ENCODE measurements around the gene PARVB.

PARVB gene

GRCh38 chr22:44142421-44143104, 118.5 kb downstream of the PARVB start:
- no peak for DNase-seq

GRCh38 chr22:44143105-44143474, 119.0 kb downstream of the PARVB start:
- DNase-seq, result no peak

GRCh38 chr22:44143579-44143978, 119.5 kb downstream of the PARVB start:
- no peak for DNase-seq

- DNase-seq, result no peak
Measured at GRCh38 chr22:44144046-44144569, 120.0 kb downstream of the PARVB start.

GRCh38 chr22:44145544-44145943, 121.4 kb downstream of the PARVB start:
- no peak for DNase-seq

GRCh38 chr22:44146088-44146861, 122.2 kb downstream of the PARVB start:
- no peak for DNase-seq

GRCh38 chr22:44147008-44147645, 123.0 kb downstream of the PARVB start:
- no peak for DNase-seq

GRCh38 chr22:44147821-44148574, 123.9 kb downstream of the PARVB start:
- no peak for DNase-seq

- DNase-seq, result no peak
Measured at GRCh38 chr22:44151676-44152075, 127.6 kb downstream of the PARVB start.

GRCh38 chr22:44153710-44154109, 129.6 kb downstream of the PARVB start:
- no peak for DNase-seq

- DNase-seq, result no peak
Measured at GRCh38 chr22:44154436-44154942, 130.4 kb downstream of the PARVB start.

GRCh38 chr22:44155115-44155514, 131.0 kb downstream of the PARVB start:
- DNase-seq, result no peak

- DNase-seq, result no peak
Measured at GRCh38 chr22:44157916-44158618, 134.0 kb downstream of the PARVB start.

- DNase-seq, result no peak
Measured at GRCh38 chr22:44158816-44159215, 134.7 kb downstream of the PARVB start.

- DNase-seq, result no peak
Measured at GRCh38 chr22:44159221-44159620, 135.1 kb downstream of the PARVB start.

GRCh38 chr22:44159811-44160210, 135.7 kb downstream of the PARVB start:
- no peak for DNase-seq

- no peak for DNase-seq
Measured at GRCh38 chr22:44160421-44160820, 136.3 kb downstream of the PARVB start.

- no peak for DNase-seq
Measured at GRCh38 chr22:44161673-44162072, 137.6 kb downstream of the PARVB start.

GRCh38 chr22:44162960-44163359, 138.9 kb downstream of the PARVB start:
- no peak for DNase-seq

- no peak for DNase-seq
Measured at GRCh38 chr22:44163536-44163935, 139.4 kb downstream of the PARVB start.

- no peak for DNase-seq
Measured at GRCh38 chr22:44164031-44164430, 139.9 kb downstream of the PARVB start.

- no peak for DNase-seq
Measured at GRCh38 chr22:44165286-44165874, 141.3 kb downstream of the PARVB start.

Data from 8988T (cell line).